ENCODE data around the gene BMERB1. TPM values are rescaled to one million over a fixed set of nuclear protein-coding genes. Genes with fewer than 3 reads are reported as not detected.
A peak's percentile ranks its signal among the peaks of the same experiment; 100 is the strongest.

BMERB1 gene
- total and polyA plus RNA-seq, 3 experiments from 2014 or later = 4.8 to 13.6 (median 13.1) TPM

- no peak overlapping the region for H3K4me3 ChIP-seq (ENCODE audit: low read length)
- H3K36me3 ChIP-seq (ENCODE audit: insufficient read depth, low read length) = no peaks in the 10 kb centered on the region
- ChIA-PET POLR2A (no interaction called here), CTCF (no interaction called here)
- no peaks in the 10 kb centered on the region for H3K27me3 ChIP-seq (ENCODE audit: insufficient read depth, low read length, poor library complexity, severe bottlenecking)
- Mint-ChIP-seq H3K27ac (peak overlapping the region in 1 of 8 donors; percentile 38), H3K9me3 (no peaks in the 10 kb centered on the region), H3K4me1 (peaks cover 0 to 8% (median 4%) of the 10 kb centered on the region in 3 donors), H3K4me3 (no peak overlapping the region), H3K36me3 (peaks cover 0 to 3% (median 0%) of the 10 kb centered on the region in 3 donors), H3K27me3 (no peaks in the 10 kb centered on the region)
- no peaks in the 10 kb centered on the region for H3K9me3 ChIP-seq (ENCODE audit: low read length)
- peak overlapping the region; percentile 86 for H3K27ac ChIP-seq (ENCODE audit: low read depth, low read length)
- H3K4me1 ChIP-seq (ENCODE audit: insufficient read depth, low read length) = no peaks in the 10 kb centered on the region
- DNase-seq = no peak
Observed at GRCh38 chr16:15576960-15577958, 142.9 kb downstream of the BMERB1 start.

DNA sequence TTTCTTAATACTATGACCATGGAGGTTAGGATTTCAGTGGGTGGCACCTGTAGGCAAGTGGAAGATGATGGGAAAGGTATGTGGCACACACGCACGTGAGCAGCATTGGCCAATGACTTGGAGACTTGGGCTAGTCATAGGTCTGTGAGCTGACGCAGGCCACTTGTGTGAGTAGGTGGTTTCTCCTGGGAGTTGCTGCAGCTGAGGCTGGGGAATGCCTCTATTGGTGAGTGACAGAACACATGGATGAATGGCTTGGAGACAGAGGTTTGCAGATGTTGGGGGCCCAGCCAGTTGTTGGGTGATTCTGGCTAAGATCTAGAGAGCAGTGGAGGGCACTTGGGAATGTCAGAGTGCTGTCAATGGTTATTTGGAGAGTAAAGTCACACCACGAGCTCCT lies 144.4 kb downstream of the BMERB1 start:
- Histone ChIP-seq H3K36me3 (ENCODE audit: insufficient read depth, low read length) (no peaks in the 10 kb centered on the region), H3K27me3 (ENCODE audit: insufficient read depth, low read length, poor library complexity, severe bottlenecking) (no peaks in the 10 kb centered on the region), H3K4me3 (ENCODE audit: low read length) (no peak overlapping the region), H3K9me3 (ENCODE audit: low read length) (no peaks in the 10 kb centered on the region), H3K4me1 (ENCODE audit: insufficient read depth, low read length) (no peaks in the 10 kb centered on the region), H3K27ac (ENCODE audit: low read depth, low read length) (no peak overlapping the region)
- peaks cover 0 to 8% (median 4%) of the 10 kb centered on the region in 3 donors for H3K4me1 Mint-ChIP-seq
- DNase-seq = no peak
- CTCF ChIA-PET = no interaction called here
- H3K27ac Mint-ChIP-seq = peak overlapping the region in 2 of 8 donors; percentile 37 to 39
- H3K27me3 Mint-ChIP-seq = no peaks in the 10 kb centered on the region
- POLR2A ChIA-PET = no interaction called here
- no peaks in the 10 kb centered on the region for H3K9me3 Mint-ChIP-seq
- H3K36me3 Mint-ChIP-seq = peaks cover 0 to 3% (median 0%) of the 10 kb centered on the region in 3 donors
- no peak overlapping the region for H3K4me3 Mint-ChIP-seq

DNA sequence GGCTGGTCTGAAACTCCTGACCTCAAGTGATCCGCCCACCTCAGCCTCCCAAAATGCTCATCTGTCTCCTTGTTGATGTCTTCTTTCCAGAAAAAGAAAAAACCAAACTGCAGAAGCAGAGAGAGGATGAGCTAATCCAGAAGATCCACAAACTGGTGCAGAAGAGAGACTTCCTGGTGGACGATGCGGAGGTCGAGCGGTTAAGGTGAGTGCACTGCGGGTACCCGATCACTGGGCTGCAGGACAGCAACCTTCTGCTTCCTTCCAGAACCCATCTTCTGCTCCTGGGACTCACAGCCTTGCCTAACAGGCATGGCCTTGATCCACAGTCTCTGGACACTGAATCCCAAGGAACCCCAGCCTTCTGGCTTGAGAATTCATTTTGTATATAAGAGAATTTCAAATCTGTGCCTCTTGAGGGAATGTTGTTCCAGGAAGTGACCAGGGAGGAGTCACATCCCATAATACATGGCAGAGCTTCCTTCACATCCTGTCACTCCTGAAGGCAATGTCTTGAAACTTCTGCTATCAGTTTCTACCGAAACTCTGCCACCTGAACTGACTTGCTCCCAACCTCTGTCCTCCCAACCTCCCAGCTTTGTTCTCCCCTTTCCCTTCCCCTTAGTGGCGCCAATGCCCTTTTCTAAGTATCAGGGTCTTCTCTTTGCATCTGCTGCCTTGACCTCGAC lies 146.9 kb downstream of the BMERB1 start:
- no peak overlapping the region for H3K4me3 ChIP-seq (ENCODE audit: low read length)
- Mint-ChIP-seq H3K9me3 (peaks cover under 1 to 10% (median 6%) of the 10 kb centered on the region in 5 donors), H3K36me3 (peaks cover 4 to 8% (median 6%) of the 10 kb centered on the region in 3 donors), H3K4me1 (peaks cover 0 to 6% (median 4%) of the 10 kb centered on the region in 3 donors), H3K27me3 (no peaks in the 10 kb centered on the region), H3K27ac (peak overlapping the region in 1 of 8 donors; percentile 30), H3K4me3 (no peak overlapping the region)
- ChIA-PET CTCF (interaction anchor here (1.4 kb wide), 1 partner anchor 17 kb away, joined by 3 read pairs; no protein-coding TSS in a partner anchor), POLR2A (no interaction called here)
- H3K9me3 ChIP-seq (ENCODE audit: low read length) = no peaks in the 10 kb centered on the region
- no peak overlapping the region for H3K27ac ChIP-seq (ENCODE audit: low read depth, low read length)
- no peaks in the 10 kb centered on the region for H3K4me1 ChIP-seq (ENCODE audit: insufficient read depth, low read length)
- DNase-seq = no peak
- H3K27me3 ChIP-seq (ENCODE audit: insufficient read depth, low read length, poor library complexity, severe bottlenecking) = no peaks in the 10 kb centered on the region
- no peaks in the 10 kb centered on the region for H3K36me3 ChIP-seq (ENCODE audit: insufficient read depth, low read length)

GRCh38 chr16:15583526-15583925 lies 149.1 kb downstream of the BMERB1 start:
- Histone ChIP-seq H3K27me3 (ENCODE audit: insufficient read depth, low read length, poor library complexity, severe bottlenecking) (no peaks in the 10 kb centered on the region), H3K36me3 (ENCODE audit: insufficient read depth, low read length) (no peaks in the 10 kb centered on the region), H3K9me3 (ENCODE audit: low read length) (no peaks in the 10 kb centered on the region), H3K4me3 (ENCODE audit: low read length) (no peak overlapping the region), H3K4me1 (ENCODE audit: insufficient read depth, low read length) (no peaks in the 10 kb centered on the region), H3K27ac (ENCODE audit: low read depth, low read length) (no peak overlapping the region)
- Mint-ChIP-seq H3K27ac (no peak overlapping the region), H3K9me3 (peaks cover 4 to 13% (median 12%) of the 10 kb centered on the region in 5 donors), H3K27me3 (no peaks in the 10 kb centered on the region), H3K36me3 (peaks cover 10 to 26% (median 22%) of the 10 kb centered on the region in 3 donors), H3K4me3 (no peak overlapping the region), H3K4me1 (peaks cover 0 to 10% (median 8%) of the 10 kb centered on the region in 3 donors)
- ChIA-PET POLR2A (no interaction called here), CTCF (interaction anchor here (1.8 kb wide), 1 partner anchor 16 kb away, joined by 4 read pairs; no protein-coding TSS in a partner anchor)
- DNase-seq = no peak

- DNase-seq = no peak
- Mint-ChIP-seq H3K27ac (peak overlapping the region in 3 of 8 donors; percentile 5 to 37 (median 11)), H3K4me3 (no peak overlapping the region), H3K4me1 (peaks cover 16 to 25% (median 18%) of the 10 kb centered on the region in 3 donors), H3K36me3 (peaks cover 14 to 31% (median 30%) of the 10 kb centered on the region in 3 donors), H3K27me3 (no peaks in the 10 kb centered on the region), H3K9me3 (peaks cover 4 to 13% (median 12%) of the 10 kb centered on the region in 5 donors)
- peaks cover 13% of the 10 kb centered on the region for H3K4me1 ChIP-seq (ENCODE audit: insufficient read depth, low read length)
- H3K4me3 ChIP-seq (ENCODE audit: low read length) = no peak overlapping the region
- no peaks in the 10 kb centered on the region for H3K36me3 ChIP-seq (ENCODE audit: insufficient read depth, low read length)
- ChIA-PET CTCF (no interaction called here), POLR2A (interaction anchor here (0.7 kb wide), 1 partner anchor 94 kb away, joined by 3 read pairs; no protein-coding TSS in a partner anchor)
- H3K9me3 ChIP-seq (ENCODE audit: low read length) = no peaks in the 10 kb centered on the region
- H3K27me3 ChIP-seq (ENCODE audit: insufficient read depth, low read length, poor library complexity, severe bottlenecking) = no peaks in the 10 kb centered on the region
- no peak overlapping the region for H3K27ac ChIP-seq (ENCODE audit: low read depth, low read length)
Observed at GRCh38 chr16:15585956-15586355, 151.6 kb downstream of the BMERB1 start.

- no peaks in the 10 kb centered on the region for H3K27me3 Mint-ChIP-seq
- Histone ChIP-seq H3K9me3 (ENCODE audit: low read length) (no peaks in the 10 kb centered on the region), H3K4me1 (ENCODE audit: insufficient read depth, low read length) (peaks cover 21% of the 10 kb centered on the region), H3K27ac (ENCODE audit: low read depth, low read length) (no peak overlapping the region), H3K27me3 (ENCODE audit: insufficient read depth, low read length, poor library complexity, severe bottlenecking) (no peaks in the 10 kb centered on the region), H3K4me3 (ENCODE audit: low read length) (no peak overlapping the region), H3K36me3 (ENCODE audit: insufficient read depth, low read length) (no peaks in the 10 kb centered on the region)
- H3K27ac Mint-ChIP-seq = peak overlapping the region in 3 of 8 donors; percentile 14 to 37 (median 22)
- peaks cover 4 to 13% (median 12%) of the 10 kb centered on the region in 5 donors for H3K9me3 Mint-ChIP-seq
- POLR2A ChIA-PET = interaction anchor here (0.6 kb wide), 1 partner anchor 59 kb away, joined by 3 read pairs; no protein-coding TSS in a partner anchor
- CTCF ChIA-PET = no interaction called here
- no peak for DNase-seq
- no peak overlapping the region for H3K4me3 Mint-ChIP-seq
- peaks cover 18 to 29% (median 26%) of the 10 kb centered on the region in 3 donors for H3K4me1 Mint-ChIP-seq
- H3K36me3 Mint-ChIP-seq = peaks cover 14 to 31% (median 30%) of the 10 kb centered on the region in 3 donors
Observed at GRCh38 chr16:15586716-15587115, 152.3 kb downstream of the BMERB1 start.

DNA sequence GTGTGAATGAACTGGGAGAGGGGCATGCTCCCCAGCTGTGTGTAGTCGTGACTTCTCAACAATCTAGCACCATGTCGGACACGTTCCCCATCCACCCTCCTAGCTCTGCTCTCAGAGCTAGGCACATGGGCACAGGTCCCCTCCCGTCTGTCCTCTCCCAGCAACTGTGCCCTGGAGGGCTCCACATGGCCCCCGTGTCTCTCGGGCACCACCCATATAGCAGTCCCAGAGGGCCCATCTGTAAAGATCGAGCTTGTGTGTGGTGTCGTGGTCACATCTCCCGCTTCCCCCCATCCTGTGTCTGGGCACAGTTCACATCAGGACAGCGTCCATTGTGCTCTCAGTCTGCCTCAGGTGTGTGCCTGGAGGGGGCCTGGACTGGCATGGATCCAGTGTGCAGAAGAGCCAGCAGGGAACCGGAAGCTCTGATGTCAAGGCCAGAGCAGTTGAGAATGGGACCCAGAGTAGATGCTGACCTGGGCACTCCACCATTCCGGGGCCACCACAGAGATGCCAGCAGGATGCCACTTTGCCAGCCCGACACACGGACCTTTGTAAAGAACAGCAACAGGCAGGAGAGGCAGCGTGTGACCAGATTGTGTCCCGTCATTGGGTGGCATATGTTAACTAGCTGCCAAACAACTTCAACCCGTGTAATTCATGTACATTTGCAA lies 152.9 kb downstream of the BMERB1 start:
- Mint-ChIP-seq H3K36me3 (peaks cover 14 to 31% (median 30%) of the 10 kb centered on the region in 3 donors), H3K4me1 (peaks cover 20 to 32% (median 30%) of the 10 kb centered on the region in 3 donors), H3K27me3 (no peaks in the 10 kb centered on the region), H3K4me3 (no peak overlapping the region), H3K9me3 (peaks cover 4 to 13% (median 12%) of the 10 kb centered on the region in 5 donors), H3K27ac (peak overlapping the region in 4 of 8 donors; percentile 14 to 50 (median 30))
- no peak overlapping the region for H3K4me3 ChIP-seq (ENCODE audit: low read length)
- no peak overlapping the region for H3K27ac ChIP-seq (ENCODE audit: low read depth, low read length)
- no peaks in the 10 kb centered on the region for H3K9me3 ChIP-seq (ENCODE audit: low read length)
- H3K36me3 ChIP-seq (ENCODE audit: insufficient read depth, low read length) = no peaks in the 10 kb centered on the region
- H3K4me1 ChIP-seq (ENCODE audit: insufficient read depth, low read length) = peaks cover 25% of the 10 kb centered on the region
- ChIA-PET CTCF (no interaction called here), POLR2A (interaction anchor here (0.6 kb wide), 2 partner anchors 13 to 58 kb away, joined by 3 read pairs; no protein-coding TSS in a partner anchor)
- H3K27me3 ChIP-seq (ENCODE audit: insufficient read depth, low read length, poor library complexity, severe bottlenecking) = no peaks in the 10 kb centered on the region
- no peak for DNase-seq
